PC-3 (cell line): ENCODE data around the gene GXYLT1.

Experiments used
- EZH2 ChIP-seq: fragments of 300-600 bp; sonication (generic); IDR thresholded peaks from one replicate; pipeline ENCODE4 v1.6.1; 2017; ENCODE audit warnings: antibody characterized with exemption, mild to moderate bottlenecking, low read length; ENCODE audit not compliant: unreplicated experiment
- TF ChIP-seq, protein P1 (sequence below): fragments of 300-600 bp; sonication (generic); conservative IDR thresholded peaks from 2 replicates; pipeline ENCODE4 v1.5.1; 2017; ENCODE audit warnings: antibody characterized with exemption, low read depth, mild to moderate bottlenecking, low read length

GRCh38 chr12:42102720-42103119 lies 42.0 kb downstream of the GXYLT1 start:
- TF ChIP-seq, protein P1, sequence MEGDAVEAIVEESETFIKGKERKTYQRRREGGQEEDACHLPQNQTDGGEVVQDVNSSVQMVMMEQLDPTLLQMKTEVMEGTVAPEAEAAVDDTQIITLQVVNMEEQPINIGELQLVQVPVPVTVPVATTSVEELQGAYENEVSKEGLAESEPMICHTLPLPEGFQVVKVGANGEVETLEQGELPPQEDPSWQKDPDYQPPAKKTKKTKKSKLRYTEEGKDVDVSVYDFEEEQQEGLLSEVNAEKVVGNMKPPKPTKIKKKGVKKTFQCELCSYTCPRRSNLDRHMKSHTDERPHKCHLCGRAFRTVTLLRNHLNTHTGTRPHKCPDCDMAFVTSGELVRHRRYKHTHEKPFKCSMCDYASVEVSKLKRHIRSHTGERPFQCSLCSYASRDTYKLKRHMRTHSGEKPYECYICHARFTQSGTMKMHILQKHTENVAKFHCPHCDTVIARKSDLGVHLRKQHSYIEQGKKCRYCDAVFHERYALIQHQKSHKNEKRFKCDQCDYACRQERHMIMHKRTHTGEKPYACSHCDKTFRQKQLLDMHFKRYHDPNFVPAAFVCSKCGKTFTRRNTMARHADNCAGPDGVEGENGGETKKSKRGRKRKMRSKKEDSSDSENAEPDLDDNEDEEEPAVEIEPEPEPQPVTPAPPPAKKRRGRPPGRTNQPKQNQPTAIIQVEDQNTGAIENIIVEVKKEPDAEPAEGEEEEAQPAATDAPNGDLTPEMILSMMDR: no peak
- no peak for TF ChIP-seq EZH2
